G401 (cell line): ENCODE data around the gene MAP10. TPM values are rescaled to one million over a fixed set of nuclear protein-coding genes. Genes with fewer than 3 reads are reported as not detected.
"Not testable (repeated sequence)": the region's sequence is repeated elsewhere in the genome, so short reads cannot be mapped to it uniquely, and the experiment has no call there.

ENCODE experiments used
- DNase-seq: peaks from one replicate; pipeline ENCODE4 v3.0.0-alpha.2; 2015; ENCODE audit warnings: low spot score
- in situ Hi-C: cut with HindIII; loops from 2 replicates; pipeline ENCODE4 v1.10.0; 2016; ENCODE audit warnings: low sequenced_read_pairs, mixed read lengths
- total RNA-seq: library from RNA; depleted of rRNA; stranded (reverse); fragments of >200 nt; shearing (Covaris generic); gene quantifications from 2 replicates; pipeline ENCODE4 v1.2.3, GENCODE V29; 2014; rRNA removed

The MAP10 gene, protein sequence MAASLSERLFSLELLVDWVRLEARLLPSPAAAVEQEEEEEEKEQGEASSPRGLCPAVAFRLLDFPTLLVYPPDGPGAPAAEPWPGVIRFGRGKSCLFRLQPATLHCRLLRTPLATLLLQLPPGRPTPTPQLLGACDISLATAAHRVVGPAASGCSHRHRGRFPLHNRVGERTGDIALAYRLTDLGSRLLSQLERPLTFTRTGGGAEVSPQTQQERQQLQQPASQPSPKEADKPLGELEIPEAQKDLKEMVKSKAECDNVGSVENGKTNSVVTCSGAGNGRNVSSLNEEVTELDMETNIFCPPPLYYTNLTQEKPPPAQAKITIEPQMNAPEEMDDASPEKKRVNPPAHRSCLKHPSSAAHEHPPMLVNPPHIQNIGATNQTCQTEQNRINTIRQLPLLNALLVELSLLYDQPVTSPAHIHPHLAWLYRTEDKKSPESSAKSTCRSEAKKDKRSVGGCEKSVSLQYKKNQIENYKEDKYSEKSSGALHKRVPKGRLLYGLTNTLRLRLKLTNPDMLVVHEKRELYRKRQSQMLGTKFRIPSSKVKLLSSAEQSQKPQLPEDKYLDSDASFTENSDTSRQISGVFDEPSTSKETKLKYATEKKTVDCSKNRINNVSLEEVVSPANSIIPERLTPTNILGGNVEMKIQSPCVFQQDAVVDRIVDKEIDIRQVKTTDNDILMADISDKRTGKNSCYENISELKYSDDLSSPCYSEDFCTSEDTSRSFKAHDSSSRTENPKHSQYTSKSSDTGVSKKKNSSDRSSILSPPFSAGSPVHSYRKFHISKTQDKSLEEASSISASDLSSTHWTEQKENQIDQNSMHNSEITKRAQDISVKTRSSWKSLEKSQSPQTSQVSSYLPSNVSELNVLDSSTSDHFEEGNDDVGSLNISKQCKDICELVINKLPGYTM
- not detected in 2 replicates for total RNA-seq

- peak; percentile 65 for DNase-seq
- in situ Hi-C loops = no loop called here
These were observed at the start of gene MAP10 for GRCh38 chr1:232805269-232806185. Gene MAP10 (plus strand): TSS chr1:232805416. CDS start chr1:232805450, 34 bp downstream.

DNA sequence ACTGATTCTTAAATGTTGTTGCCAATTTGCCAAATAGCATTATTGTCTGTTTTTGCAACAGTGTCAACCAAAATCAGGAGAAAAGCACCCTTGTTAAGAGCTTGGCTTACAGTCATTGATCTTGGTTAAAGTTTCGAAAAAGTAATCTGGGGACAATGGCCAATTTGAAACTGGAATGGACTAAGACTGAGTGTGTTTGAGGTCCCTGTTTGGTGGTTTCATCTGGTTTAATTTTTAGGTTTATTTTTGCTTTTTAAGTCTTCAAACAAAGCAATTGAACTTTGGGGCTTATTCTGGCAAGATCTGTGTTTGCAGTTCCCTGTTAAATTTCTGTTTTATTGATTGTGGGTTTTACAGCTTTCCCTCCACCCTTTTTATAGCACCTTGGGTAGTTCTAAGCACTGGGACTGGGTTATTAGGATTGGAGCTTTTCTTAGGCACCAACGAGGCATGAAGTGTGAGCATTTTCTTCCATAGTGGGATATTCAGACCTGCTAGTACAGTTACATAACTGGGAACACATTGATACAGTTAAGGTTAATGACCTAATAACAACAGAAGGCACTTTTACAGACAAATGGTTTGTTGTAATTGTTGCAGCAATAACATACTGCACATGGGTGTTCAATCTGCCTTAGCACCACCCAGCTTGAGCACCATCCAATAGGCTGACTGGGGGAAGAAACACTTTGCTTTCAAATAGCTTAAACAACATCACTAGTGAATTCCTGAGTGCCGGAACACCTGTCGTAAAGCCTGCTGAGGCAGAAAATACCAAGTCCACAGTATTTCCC is 40.6 kb upstream of the MAP10 start:
- no peak for DNase-seq
- in situ Hi-C loops = no loop called here

GRCh38 chr1:232765542-232765941 is 39.7 kb upstream of the MAP10 start:
- DNase-seq = no peak
- in situ Hi-C loops = no loop called here

- in situ Hi-C loops = no loop called here
- DNase-seq = no peak
These were observed 38.9 kb upstream of the MAP10 start for GRCh38 chr1:232766241-232766890.

GRCh38 chr1:232766904-232767303 is 38.3 kb upstream of the MAP10 start:
- DNase-seq = no peak
- in situ Hi-C loops = no loop called here

GRCh38 chr1:232767305-232768074 is 37.7 kb upstream of the MAP10 start:
- DNase-seq = no peak

GRCh38 chr1:232768793-232769192 is 36.4 kb upstream of the MAP10 start:
- in situ Hi-C loops = no loop called here
- DNase-seq = no peak

More at GRCh38 chr1:232767305-232768074, 37.7 kb upstream of the MAP10 start:
- in situ Hi-C loops = no loop called here

DNA sequence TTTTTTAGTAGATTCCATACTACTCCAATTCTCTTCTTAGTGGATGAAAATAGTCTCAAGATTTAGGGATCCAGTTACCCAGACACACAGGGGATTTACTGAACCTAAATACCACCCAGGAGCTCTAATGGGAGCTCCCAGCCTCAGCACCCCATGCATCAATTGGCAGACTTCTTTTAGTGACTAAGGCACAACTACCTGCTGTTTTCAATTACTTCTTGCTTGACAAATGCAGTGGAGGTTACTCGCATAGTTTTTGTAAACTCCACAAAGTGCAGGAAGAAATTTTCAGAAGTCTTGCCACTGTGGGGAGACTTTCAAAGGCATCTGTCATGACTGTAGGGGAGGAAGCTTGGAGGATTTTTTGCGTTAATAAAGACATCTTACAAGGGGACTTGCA is 35.5 kb upstream of the MAP10 start:
- no peak for DNase-seq
- in situ Hi-C loops = no loop called here

DNA sequence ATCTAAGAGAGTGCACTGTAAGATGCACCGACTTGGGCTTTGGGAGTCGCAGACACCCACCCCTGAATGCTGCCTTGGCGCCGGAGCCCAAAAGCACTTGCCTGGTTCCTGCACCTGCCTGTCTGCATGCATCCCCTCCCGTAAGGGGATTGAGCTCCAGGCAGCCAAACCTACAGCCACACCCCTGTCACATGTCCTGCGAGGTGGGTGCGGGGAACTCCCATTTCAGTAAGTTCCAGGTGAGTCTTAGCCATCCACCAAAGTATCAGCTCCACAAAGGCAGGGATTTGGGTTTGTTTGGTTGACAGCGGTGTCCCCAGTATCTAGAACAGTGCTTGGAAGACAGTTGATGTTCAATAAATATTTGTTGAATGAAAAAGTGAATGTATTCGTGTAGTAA is 31.5 kb upstream of the MAP10 start:
- in situ Hi-C loops = no loop called here
- DNase-seq = no peak

- no peak for DNase-seq
- in situ Hi-C loops = no loop called here
These were observed 28.6 kb upstream of the MAP10 start for GRCh38 chr1:232776526-232777106.

GRCh38 chr1:232780354-232780753 is 24.9 kb upstream of the MAP10 start:
- DNase-seq = no peak
- in situ Hi-C loops = no loop called here

DNA sequence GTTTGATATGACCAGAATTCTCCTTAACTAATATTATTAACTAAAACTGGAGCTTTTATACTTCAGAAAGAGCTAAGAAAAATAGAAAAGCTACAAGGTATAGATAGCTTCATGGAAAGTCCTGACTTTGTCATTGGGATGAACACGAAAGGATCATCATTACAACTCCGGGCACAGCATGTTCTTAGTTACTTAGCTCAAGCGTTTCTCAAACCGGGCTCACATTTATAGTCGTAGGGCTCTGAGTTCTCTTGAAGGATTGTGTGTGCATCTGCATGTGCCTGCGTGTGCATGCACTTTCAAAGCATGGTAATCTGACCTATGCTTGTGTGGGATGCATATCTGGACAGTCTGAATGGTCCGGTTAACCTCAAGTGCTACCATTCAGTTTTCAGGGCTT is 20.4 kb upstream of the MAP10 start:
- DNase-seq = no peak
- in situ Hi-C loops = no loop called here

- in situ Hi-C loops, DNase-seq: not testable (repeated sequence)
These were observed 19.6 kb upstream of the MAP10 start for GRCh38 chr1:232785630-232786029.

- no peak for DNase-seq
- in situ Hi-C loops = no loop called here
These were observed 18.3 kb upstream of the MAP10 start for GRCh38 chr1:232786845-232787455.

DNA sequence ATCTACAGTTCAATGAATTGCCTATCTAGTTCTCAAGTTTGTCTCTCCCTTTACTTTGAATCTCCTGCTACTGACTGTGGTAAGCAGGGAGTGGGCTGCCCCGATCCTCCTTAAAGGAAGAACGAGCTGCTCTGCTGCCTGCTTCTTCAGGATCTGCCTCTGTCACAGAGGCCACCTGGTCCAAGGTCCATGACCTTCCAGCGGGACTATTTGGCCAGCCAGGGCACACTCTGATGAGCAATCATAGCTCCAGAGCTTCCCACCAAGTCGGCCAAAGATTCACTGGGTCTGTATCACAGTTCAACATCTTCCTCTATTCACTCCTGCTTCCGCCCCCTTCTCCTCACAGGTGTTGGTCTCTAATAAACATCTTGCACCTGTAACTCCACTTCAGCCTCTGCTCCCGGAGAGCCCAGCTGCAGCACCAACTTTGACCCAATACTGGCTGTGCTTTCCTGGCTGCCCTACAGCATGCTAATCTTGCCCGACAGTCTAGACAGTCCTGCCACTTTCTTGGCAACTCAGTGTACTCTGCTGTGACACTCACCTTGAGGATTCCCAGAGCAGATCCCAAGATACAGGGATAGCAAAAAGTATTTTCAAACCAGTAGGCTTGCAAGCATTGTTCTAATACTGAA is 16.9 kb upstream of the MAP10 start:
- in situ Hi-C loops = no loop called here
- no peak for DNase-seq

- no peak for DNase-seq
- in situ Hi-C loops = no loop called here
These were observed 15.6 kb upstream of the MAP10 start for GRCh38 chr1:232789651-232790050.
